ENCODE results near the gene CCNG2. TPM values are rescaled to one million over a fixed set of nuclear protein-coding genes. Genes with fewer than 3 reads are reported as not detected.
A peak's percentile ranks its signal among the peaks of the same experiment; 100 is the strongest.

CCNG2 gene
- total and polyA plus RNA-seq, 2 of the 13 experiments (the other 11 are each of a cell fraction or from before 2014, with no cell fraction given) = 3.9 to 11.5 TPM

DNA sequence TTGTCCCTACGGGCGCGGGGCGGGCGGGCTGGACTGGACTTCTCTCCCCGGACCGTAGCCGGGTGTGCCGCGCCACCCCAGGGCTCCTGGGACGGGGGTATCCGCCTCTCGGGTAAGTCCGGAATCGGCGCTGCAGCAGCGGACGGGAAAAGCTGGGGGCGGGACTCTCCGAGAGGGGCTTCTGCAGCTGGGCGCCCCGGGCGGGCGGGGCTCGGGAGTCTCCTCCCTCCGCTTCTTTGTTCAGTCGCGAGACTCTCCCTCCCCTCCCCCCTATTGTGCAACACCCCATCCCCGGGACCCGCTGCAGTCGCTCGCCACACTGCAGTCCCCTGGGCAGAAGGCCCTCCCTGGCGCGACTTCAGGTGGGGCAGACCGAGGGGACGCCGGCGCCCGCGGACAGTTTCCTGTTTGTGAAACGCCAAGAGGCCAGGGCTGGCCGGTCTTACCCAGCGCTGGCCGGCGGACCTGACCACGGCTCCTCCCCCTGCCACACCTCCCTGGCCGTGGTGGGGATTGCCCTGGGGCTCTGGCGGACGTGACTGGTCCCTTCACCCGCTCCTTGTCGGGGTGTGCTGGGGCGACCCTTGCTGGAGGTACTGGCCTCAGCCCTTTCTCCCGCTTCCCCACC, 966 bp downstream of the CCNG2 start (continued):
- no peak; the same call in 1 of the 2 replicates for TF ChIP-seq ZNF703 (CRISPR knock-in tag; IDR thresholded peaks at IDR 0.05; ENCODE audit: borderline replicate concordance)
- TF ChIP-seq HCFC1 (IDR thresholded peaks at IDR 0.05; ENCODE audit: low read depth, low read length) = no peak
- TF ChIP-seq TEAD2 (CRISPR knock-in tag; IDR thresholded peaks at IDR 0.05) = no peak
- TF ChIP-seq MAFK (conservative IDR thresholded peaks at IDR 0.05 in 1 of 2, IDR thresholded peaks at IDR 0.05 in 1 of 2; ENCODE audit: low read length in 2 of 2) = no peak
- no peak for TF ChIP-seq NFRKB (IDR thresholded peaks at IDR 0.05)
- no peak for TF ChIP-seq ZNF34 (CRISPR knock-in tag; IDR thresholded peaks at IDR 0.05; ENCODE audit: borderline replicate concordance)
- 0 out of 2 replicates have a peak, but pooled peaks have one; percentile 51 for TF ChIP-seq YEATS4 (CRISPR knock-in tag; IDR thresholded peaks at IDR 0.05; ENCODE audit: borderline replicate concordance)
- TF ChIP-seq ZNF496 (CRISPR knock-in tag; IDR thresholded peaks at IDR 0.05; ENCODE audit: insufficient replicate concordance) = no peak
- 0 out of 2 replicates have a peak, but pooled peaks have one; percentile 68 for TF ChIP-seq ZNF572 (CRISPR knock-in tag; IDR thresholded peaks at IDR 0.05)
- TF ChIP-seq, protein P1, sequence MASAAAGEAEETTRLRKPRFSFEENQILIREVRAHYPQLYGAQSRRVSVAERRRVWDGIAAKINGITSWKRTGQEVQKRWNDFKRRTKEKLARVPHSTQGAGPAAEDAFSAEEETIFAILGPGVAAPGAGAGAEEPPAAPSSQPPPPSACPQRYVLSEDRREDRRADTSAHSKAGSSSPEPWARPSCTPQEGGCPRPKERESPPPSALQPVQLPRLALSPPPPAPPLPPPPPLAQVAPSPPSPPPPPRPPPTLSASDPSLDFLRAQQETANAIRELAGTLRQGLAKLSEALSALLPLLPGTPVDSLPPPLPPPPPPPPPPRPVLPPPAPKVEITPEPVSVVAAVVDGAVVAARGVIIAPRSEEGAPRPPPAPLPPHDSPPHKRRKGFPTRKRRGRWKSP (CRISPR knock-in tag; IDR thresholded peaks at IDR 0.05) = peak; percentile 21; the same call in 1 of the 2 replicates
- TF ChIP-seq, protein P2, sequence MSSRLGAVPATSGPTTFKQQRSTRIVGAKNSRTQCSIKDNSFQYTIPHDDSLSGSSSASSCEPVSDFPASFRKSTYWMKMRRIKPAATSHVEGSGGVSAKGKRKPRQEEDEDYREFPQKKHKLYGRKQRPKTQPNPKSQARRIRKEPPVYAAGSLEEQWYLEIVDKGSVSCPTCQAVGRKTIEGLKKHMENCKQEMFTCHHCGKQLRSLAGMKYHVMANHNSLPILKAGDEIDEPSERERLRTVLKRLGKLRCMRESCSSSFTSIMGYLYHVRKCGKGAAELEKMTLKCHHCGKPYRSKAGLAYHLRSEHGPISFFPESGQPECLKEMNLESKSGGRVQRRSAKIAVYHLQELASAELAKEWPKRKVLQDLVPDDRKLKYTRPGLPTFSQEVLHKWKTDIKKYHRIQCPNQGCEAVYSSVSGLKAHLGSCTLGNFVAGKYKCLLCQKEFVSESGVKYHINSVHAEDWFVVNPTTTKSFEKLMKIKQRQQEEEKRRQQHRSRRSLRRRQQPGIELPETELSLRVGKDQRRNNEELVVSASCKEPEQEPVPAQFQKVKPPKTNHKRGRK (CRISPR knock-in tag; IDR thresholded peaks at IDR 0.05) = no peak
- TF ChIP-seq SOX5 (CRISPR knock-in tag; IDR thresholded peaks at IDR 0.05; ENCODE audit: borderline replicate concordance) = peak; percentile 30; the same call in 1 of the 2 replicates
- TF ChIP-seq NRL (CRISPR knock-in tag; IDR thresholded peaks at IDR 0.05; ENCODE audit: borderline replicate concordance) = no peak
- peak; percentile 97 for TF ChIP-seq CEBPB (IDR thresholded peaks at IDR 0.05; ENCODE audit: borderline replicate concordance, low read depth, low read length)
- TF ChIP-seq ARNTL (CRISPR knock-in tag; IDR thresholded peaks at IDR 0.05) = no peak
- TF ChIP-seq ZNF180 (CRISPR knock-in tag; IDR thresholded peaks at IDR 0.05; ENCODE audit: borderline replicate concordance, low read depth) = no peak
- TF ChIP-seq TCF7L2 (IDR thresholded peaks at IDR 0.05; ENCODE audit: low read depth, low read length) = no peak
- TF ChIP-seq, protein P3, sequence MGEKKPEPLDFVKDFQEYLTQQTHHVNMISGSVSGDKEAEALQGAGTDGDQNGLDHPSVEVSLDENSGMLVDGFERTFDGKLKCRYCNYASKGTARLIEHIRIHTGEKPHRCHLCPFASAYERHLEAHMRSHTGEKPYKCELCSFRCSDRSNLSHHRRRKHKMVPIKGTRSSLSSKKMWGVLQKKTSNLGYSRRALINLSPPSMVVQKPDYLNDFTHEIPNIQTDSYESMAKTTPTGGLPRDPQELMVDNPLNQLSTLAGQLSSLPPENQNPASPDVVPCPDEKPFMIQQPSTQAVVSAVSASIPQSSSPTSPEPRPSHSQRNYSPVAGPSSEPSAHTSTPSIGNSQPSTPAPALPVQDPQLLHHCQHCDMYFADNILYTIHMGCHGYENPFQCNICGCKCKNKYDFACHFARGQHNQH (CRISPR knock-in tag; IDR thresholded peaks at IDR 0.05) = no peak
- TF ChIP-seq, protein P4, sequence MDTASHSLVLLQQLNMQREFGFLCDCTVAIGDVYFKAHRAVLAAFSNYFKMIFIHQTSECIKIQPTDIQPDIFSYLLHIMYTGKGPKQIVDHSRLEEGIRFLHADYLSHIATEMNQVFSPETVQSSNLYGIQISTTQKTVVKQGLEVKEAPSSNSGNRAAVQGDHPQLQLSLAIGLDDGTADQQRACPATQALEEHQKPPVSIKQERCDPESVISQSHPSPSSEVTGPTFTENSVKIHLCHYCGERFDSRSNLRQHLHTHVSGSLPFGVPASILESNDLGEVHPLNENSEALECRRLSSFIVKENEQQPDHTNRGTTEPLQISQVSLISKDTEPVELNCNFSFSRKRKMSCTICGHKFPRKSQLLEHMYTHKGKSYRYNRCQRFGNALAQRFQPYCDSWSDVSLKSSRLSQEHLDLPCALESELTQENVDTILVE (CRISPR knock-in tag; IDR thresholded peaks at IDR 0.05) = peak; percentile 45; the same call in 1 of the 2 replicates
- no peak for TF ChIP-seq IKZF1 (IDR thresholded peaks at IDR 0.05)
- TF ChIP-seq, protein P5, sequence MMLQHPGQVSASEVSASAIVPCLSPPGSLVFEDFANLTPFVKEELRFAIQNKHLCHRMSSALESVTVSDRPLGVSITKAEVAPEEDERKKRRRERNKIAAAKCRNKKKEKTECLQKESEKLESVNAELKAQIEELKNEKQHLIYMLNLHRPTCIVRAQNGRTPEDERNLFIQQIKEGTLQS (CRISPR knock-in tag; IDR thresholded peaks at IDR 0.05) = no peak
- no peak for TF ChIP-seq SRSF1 (optimal IDR thresholded peaks at IDR 0.05; ENCODE audit: low read depth, low read length)
- no peak for TF ChIP-seq FOSL1 (CRISPR knock-in tag; IDR thresholded peaks at IDR 0.05; ENCODE audit: borderline replicate concordance)
- TF ChIP-seq, protein P6, sequence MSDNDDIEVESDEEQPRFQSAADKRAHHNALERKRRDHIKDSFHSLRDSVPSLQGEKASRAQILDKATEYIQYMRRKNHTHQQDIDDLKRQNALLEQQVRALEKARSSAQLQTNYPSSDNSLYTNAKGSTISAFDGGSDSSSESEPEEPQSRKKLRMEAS (IDR thresholded peaks at IDR 0.05) = peak; percentile 41
- 0 out of 2 replicates have a peak, but pooled peaks have one; percentile 19 for TF ChIP-seq ATF7-NPFF (CRISPR knock-in tag; IDR thresholded peaks at IDR 0.05; ENCODE audit: low read depth)
- TF ChIP-seq HNRNPLL (IDR thresholded peaks at IDR 0.05; ENCODE audit: low read depth, low read length, poor library complexity, severe bottlenecking) = peak; percentile 89

All from HepG2 (cell line).